Measurements from ENCODE around the gene COL4A2.
"Not testable (repeated sequence)": the region's sequence is repeated elsewhere in the genome, so short reads cannot be mapped to it uniquely, and the experiment has no call there.

Gene COL4A2

DNA sequence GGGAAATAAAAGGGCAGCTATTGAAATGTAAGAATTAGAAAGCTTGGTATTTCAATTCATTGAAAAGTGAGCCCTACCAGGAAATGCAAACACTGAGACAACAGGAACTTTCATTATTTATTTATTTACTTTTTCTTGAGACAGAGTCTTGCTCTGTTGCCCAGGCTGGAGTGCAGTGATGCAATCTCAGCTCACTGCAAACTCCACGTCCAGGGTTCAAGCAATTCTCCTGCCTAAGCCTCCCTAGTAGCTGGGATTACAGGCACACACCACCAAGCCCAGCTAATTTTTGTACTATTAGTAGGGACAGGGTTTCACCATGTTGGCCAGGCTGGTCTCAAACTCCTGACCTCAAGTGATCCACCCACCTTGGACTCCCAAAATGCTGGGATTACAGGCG, 225.2 kb downstream of the COL4A2 start:
- not testable (repeated sequence) for DNase-seq (ENCODE audit: low read depth, low spot score); H3K27ac ChIP-seq

DNA sequence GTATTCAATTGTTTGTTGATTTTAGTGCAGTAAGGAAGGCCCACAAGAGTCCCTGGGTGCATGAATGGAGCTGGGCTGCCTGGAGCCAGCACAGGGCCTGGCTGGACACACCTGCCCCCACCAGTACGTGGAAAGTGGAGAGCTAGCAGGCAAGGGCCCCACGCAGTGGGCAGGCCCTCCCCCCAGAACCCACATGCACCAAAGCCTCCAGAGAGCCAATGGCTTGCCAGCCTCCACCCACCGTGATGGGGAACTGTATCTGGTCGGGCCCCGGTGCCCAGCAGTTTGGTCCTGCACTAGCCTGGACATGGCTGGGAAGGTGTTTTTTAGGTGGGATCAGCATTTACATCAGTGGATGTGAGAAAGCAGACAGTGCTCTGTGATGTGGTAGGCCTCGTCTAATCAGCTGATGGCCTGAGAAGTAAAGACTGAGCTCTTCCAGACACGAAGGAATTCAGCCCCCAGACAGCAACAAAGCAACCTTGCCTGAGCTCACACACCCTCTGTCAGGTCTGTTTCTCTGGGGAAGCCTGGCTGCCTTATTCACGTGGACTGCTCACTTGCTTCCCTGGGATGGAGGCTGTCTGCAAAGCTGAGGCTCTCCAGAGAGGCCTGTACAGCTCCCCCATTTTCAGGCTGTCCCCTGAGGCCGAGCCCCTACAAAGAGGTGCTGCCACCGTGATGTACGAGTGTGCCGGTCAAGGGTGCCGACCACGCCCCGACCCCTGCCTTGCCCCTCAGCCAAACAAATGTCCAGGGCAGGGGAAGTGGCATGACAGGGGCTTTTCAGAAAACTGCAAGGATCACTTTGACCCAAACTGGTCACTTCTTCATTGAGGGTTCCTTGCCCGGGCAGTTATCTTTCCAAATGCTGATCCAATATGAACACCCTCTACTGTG, 226.9 kb downstream of the COL4A2 start:
- DNase-seq (ENCODE audit: low read depth, low spot score): no peak
- H3K27ac ChIP-seq: no peak overlapping the region

- no peak for DNase-seq (ENCODE audit: low read depth, low spot score)
- H3K27ac ChIP-seq: no peak overlapping the region
Measured at GRCh38 chr13:110535526-110535925, 228.4 kb downstream of the COL4A2 start.

GRCh38 chr13:110536006-110536693, 229.1 kb downstream of the COL4A2 start:
- no peak overlapping the region for H3K27ac ChIP-seq
- DNase-seq (ENCODE audit: low read depth, low spot score): no peak

GRCh38 chr13:110538632-110539031, 231.5 kb downstream of the COL4A2 start:
- no peak for DNase-seq (ENCODE audit: low read depth, low spot score)
- H3K27ac ChIP-seq: no peak overlapping the region

GRCh38 chr13:110539894-110540293, 232.8 kb downstream of the COL4A2 start:
- no peak overlapping the region for H3K27ac ChIP-seq
- no peak for DNase-seq (ENCODE audit: low read depth, low spot score)

- no peak for DNase-seq (ENCODE audit: low read depth, low spot score)
- H3K27ac ChIP-seq: no peak overlapping the region
Measured at GRCh38 chr13:110540871-110541525, 233.9 kb downstream of the COL4A2 start.

- no peak for DNase-seq (ENCODE audit: low read depth, low spot score)
- H3K27ac ChIP-seq: no peak overlapping the region
Measured at GRCh38 chr13:110541526-110541920, 234.4 kb downstream of the COL4A2 start.

DNA sequence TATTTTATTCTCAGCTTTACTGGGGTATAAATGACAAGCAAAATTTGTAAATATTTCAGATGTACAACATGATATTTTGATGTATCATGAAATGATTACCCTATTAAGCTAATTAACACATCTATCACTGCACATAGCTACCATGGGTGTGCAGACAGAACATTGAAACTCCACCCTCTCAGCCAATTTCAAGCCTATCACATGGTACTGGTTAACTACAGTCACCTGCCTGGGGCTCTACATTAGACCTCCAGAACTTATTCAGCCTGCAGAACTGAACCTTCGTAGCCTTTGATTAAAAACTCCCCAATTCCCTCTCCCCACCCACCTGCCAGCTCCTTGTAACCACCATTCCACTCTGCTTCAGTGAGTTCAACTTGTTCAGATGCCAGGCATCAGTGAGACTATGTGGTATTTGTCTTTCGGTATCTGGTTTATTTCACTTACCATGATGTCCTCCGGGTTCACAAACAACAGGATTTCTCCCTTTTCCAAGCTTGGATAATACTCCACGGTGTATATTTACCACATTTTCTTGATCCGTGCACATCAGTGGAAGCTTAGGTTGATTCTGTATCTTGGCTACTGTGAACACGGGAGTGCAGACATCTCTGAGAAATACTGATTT, 235.2 kb downstream of the COL4A2 start:
- no peak overlapping the region for H3K27ac ChIP-seq
- DNase-seq (ENCODE audit: low read depth, low spot score): no peak

GRCh38 chr13:110546378-110546777, 239.3 kb downstream of the COL4A2 start:
- DNase-seq (ENCODE audit: low read depth, low spot score): no peak
- no peak overlapping the region for H3K27ac ChIP-seq

- DNase-seq (ENCODE audit: low read depth, low spot score): peak; percentile 79
- no peak overlapping the region for H3K27ac ChIP-seq
Measured at GRCh38 chr13:110546926-110547325, 239.8 kb downstream of the COL4A2 start.

DNA sequence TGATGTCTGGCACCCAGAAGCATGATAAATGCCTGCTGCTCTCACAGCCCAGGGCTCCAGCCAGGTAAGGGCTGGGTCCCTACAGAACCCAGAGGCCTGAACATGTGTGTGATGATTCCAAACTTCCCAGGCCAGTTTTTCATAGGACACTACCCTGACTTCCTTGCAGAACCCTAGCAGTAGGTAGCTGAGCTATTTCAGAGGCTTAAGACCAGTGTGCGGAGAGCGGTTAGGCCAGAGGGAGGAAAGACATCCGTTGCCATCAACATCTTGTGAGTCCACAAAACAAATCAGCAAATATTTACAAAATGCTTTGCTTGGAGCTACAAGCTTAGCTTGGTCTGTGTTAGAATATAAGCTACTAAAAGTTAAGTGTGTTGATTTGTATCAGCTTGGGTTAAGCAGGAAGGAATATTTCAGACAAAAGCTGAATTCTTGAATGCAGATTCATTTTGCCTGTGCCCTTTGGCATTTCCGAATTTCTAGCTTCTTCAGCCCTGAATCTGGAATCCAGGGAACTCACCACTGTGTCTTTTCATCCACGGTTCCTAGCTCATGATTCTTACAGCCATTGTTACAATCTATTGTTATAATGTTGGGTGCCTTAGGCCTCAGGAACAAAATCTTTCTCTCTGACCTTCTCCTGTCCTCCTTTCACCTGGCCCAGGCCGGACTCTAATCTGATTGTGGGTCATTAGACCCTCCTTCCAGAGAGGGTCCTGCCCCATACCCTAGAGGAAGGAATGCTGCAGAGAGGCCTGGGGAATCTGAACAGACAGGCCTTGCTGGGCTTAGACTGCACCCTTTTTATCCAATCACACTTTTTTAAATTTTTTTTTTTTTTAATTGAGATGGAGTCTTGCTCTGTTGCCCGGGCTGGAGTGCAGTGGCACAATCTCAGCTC, 242.1 kb downstream of the COL4A2 start:
- H3K27ac ChIP-seq: no peak overlapping the region
- DNase-seq (ENCODE audit: low read depth, low spot score): no peak

- DNase-seq (ENCODE audit: low read depth, low spot score): no peak
- H3K27ac ChIP-seq: no peak overlapping the region
Measured at GRCh38 chr13:110549795-110550160, 242.7 kb downstream of the COL4A2 start.

GRCh38 chr13:110551284-110551683, 244.2 kb downstream of the COL4A2 start:
- DNase-seq (ENCODE audit: low read depth, low spot score): no peak
- H3K27ac ChIP-seq: no peak overlapping the region

DNA sequence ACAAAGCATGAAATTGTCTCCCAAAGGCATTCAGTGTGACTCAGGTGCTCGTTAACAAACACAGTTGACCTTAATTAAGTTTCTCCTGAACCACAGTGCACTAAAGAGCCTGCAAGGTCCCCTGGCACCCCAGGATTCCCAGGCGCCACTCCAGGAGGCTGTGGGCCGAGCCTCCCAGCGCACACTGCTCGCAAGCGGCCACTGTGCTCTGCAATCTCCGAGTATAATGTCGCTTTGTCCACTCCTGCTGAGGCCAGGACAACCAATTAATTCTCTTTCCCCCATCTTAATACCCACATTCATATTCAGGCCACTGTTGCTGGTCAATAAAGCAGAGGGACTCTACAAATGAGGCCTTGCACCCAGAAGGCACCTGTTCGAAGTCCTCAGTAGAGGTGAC, 245.7 kb downstream of the COL4A2 start:
- no peak for DNase-seq (ENCODE audit: low read depth, low spot score)
- H3K27ac ChIP-seq: no peak overlapping the region

DNA sequence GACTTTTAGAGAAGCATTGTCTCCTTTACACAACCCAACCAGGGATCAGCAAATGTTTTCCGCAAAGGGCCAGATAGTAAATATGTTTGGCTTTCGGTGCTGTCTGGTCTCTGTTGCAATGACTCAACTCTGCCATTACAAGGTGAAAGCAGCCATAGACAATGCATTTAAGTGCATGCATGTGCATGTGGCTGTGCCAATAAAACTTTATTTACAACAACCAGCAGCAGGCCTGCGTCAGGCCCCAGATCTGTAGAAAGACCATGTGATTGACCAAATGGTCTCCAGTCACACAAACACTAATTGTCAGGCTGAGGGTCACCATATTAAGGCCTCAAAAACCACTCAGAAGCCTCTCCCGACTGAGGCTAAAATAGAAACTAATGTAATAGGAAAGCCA, 246.3 kb downstream of the COL4A2 start:
- no peak for DNase-seq (ENCODE audit: low read depth, low spot score)

GRCh38 chr13:110554227-110554836, 247.2 kb downstream of the COL4A2 start:
- no peak overlapping the region for H3K27ac ChIP-seq
- no peak for DNase-seq (ENCODE audit: low read depth, low spot score)

More for the DNA sequence above, 246.3 kb downstream of the COL4A2 start:
- no peak overlapping the region for H3K27ac ChIP-seq

DNA sequence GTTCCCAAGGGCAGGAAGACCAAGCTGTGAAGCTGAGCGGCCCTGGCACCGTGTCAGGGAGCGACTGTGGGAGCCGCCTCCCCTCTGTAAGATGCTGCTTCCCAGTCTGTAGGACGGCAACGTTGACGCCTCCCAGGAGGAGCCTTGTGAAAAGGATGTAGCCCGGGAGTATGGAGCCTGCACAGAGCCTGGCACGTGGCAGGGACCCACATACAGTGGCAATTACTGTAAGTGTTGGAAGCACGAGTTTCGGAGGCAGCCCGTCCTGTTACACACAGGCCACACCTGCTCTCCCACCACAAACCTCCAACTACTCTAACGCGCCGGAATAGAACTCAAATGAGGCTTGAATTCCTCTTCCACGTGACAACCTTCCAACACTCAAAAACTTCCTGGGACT, 247.9 kb downstream of the COL4A2 start:
- no peak overlapping the region for H3K27ac ChIP-seq
- DNase-seq (ENCODE audit: low read depth, low spot score): no peak

DNA sequence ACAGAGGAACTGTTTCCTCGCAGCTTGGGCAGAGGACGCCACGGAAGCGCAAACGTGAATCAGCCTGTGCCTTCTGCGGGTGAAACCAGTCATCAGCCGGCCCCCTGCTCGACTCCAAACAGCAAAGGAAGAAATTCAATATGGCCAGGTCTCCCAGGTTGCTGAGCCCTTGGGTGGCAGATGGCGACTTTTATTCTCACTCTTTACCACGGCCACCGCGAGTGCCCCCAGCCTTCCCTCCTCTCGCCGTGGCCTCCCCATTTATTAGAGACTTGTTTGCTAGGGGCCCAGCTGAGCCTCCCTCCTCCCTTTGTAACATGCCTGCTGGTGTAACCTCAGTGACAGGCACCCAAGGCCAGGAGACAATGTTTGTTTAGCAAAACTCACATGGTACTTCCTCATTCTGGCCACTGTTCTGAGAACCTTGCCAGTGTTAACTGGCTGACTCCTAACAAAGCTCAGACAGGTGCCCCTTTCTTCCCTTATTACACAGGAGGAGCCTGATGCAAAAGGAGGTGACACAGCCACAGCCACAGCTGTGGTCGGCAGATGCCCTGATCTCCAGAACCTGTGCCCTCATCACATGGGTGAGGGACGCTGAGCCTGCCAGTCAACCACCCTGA, 248.6 kb downstream of the COL4A2 start:
- no peak for DNase-seq (ENCODE audit: low read depth, low spot score)
- peak overlapping the region; percentile 29 for H3K27ac ChIP-seq
